ENCODE data around the gene PPFIA1. TPM values are rescaled to one million over a fixed set of nuclear protein-coding genes. Genes with fewer than 3 reads are reported as not detected.

The PPFIA1 gene
- total RNA-seq, 2 experiments from 2014 or later, result 34.3 to 42.0 TPM

DNA sequence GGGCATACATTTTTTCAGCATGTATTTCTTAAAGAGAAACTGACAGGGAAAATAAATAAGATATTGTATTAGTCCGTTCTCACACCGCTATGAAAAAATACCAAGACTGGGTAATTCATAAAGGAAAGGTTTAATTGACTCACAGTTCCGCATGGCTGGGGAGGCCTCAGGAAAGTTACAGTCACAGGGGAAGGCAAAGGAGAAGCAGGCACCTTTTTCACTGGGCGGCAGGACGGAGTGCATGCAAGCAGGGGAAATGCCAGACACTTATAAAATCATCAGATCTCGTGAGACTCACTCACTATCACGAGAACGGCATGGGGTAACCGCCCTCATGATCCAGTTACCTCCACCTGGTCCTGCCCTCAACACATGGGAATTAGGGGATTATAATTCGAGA, 44.2 kb downstream of the PPFIA1 start:
- no peak overlapping the region for H3K4me3 ChIP-seq (ENCODE audit: low read length)
- TF ChIP-seq, protein P1, sequence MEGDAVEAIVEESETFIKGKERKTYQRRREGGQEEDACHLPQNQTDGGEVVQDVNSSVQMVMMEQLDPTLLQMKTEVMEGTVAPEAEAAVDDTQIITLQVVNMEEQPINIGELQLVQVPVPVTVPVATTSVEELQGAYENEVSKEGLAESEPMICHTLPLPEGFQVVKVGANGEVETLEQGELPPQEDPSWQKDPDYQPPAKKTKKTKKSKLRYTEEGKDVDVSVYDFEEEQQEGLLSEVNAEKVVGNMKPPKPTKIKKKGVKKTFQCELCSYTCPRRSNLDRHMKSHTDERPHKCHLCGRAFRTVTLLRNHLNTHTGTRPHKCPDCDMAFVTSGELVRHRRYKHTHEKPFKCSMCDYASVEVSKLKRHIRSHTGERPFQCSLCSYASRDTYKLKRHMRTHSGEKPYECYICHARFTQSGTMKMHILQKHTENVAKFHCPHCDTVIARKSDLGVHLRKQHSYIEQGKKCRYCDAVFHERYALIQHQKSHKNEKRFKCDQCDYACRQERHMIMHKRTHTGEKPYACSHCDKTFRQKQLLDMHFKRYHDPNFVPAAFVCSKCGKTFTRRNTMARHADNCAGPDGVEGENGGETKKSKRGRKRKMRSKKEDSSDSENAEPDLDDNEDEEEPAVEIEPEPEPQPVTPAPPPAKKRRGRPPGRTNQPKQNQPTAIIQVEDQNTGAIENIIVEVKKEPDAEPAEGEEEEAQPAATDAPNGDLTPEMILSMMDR (IDR thresholded peaks at IDR 0.05), result no peak
- H3K9me3 ChIP-seq (ENCODE audit: control insufficient read depth in 1 of 2, insufficient read depth in 1 of 2, low read length in 2 of 2), result no peaks in the 10 kb centered on the region
- no peaks in the 10 kb centered on the region for H3K27me3 ChIP-seq (ENCODE audit: control insufficient read depth in 1 of 2, insufficient read depth in 2 of 2, low read length in 2 of 2)
- Mint-ChIP-seq H3K27me3 (no peaks in the 10 kb centered on the region), H3K27ac (no peak overlapping the region), H3K36me3 (ENCODE audit: low read depth) (peaks cover 46% of the 10 kb centered on the region), H3K4me3 (no peak overlapping the region), H3K4me1 (ENCODE audit: low read depth) (peaks cover 28% of the 10 kb centered on the region), H3K9me3 (no peaks in the 10 kb centered on the region)
- DNase-seq, result peak in 2 of 14 experiments; percentile 54 to 66
- CTCF ChIA-PET, result no interaction called here
- peaks cover 8% of the 10 kb centered on the region for H3K4me1 ChIP-seq (ENCODE audit: insufficient read depth, low read length)
- H3K36me3 ChIP-seq (ENCODE audit: insufficient read depth, low read length), result peaks cover 20% of the 10 kb centered on the region
- no peak for ATAC-seq (ENCODE audit: poor library complexity)
- intact Hi-C loops (cut with DNase I, micrococcal nuclease), result no loop called here
- H3K27ac ChIP-seq (ENCODE audit: low read depth in 1 of 2, low read length in 2 of 2), result no peak overlapping the region
- POLR2A ChIA-PET, result no interaction called here

DNA sequence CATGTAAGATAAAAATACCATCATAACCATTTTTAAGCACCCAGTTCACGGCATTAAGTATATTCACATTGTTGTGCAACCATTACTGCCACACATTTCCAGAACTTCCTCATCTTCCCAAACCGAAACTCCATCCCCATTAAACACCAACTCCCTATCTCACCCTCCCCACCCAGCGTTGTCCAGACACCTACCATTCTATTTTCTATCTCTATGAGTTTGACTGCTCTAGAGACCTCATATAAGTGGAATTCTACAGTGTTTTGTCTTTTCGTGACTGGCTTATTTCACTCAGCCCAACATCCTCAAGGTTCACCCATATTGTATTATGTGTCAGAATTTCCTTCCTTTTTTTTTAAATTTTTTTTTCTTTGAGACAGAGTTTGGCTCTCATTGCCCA, 45.2 kb downstream of the PPFIA1 start:
- Mint-ChIP-seq H3K4me1 (ENCODE audit: low read depth) (peaks cover 28% of the 10 kb centered on the region), H3K36me3 (ENCODE audit: low read depth) (peaks cover 40% of the 10 kb centered on the region), H3K9me3 (no peaks in the 10 kb centered on the region), H3K27ac (no peak overlapping the region), H3K4me3 (no peak overlapping the region), H3K27me3 (no peaks in the 10 kb centered on the region)
- TF ChIP-seq, protein P1 (IDR thresholded peaks at IDR 0.05), result no peak
- ATAC-seq (ENCODE audit: poor library complexity) (no peak), DNase-seq (peak in 2 of 14 experiments; percentile 23 to 31)
- intact Hi-C loops (cut with DNase I, micrococcal nuclease), result no loop called here
- peaks cover 8% of the 10 kb centered on the region for H3K4me1 ChIP-seq (ENCODE audit: insufficient read depth, low read length)
- no peak overlapping the region for H3K27ac ChIP-seq (ENCODE audit: low read depth in 1 of 2, low read length in 2 of 2)
- H3K9me3 ChIP-seq (ENCODE audit: control insufficient read depth in 1 of 2, insufficient read depth in 1 of 2, low read length in 2 of 2), result no peaks in the 10 kb centered on the region
- no peak overlapping the region for H3K4me3 ChIP-seq (ENCODE audit: low read length)
- POLR2A ChIA-PET, result no interaction called here
- CTCF ChIA-PET, result no interaction called here
- no peaks in the 10 kb centered on the region for H3K27me3 ChIP-seq (ENCODE audit: control insufficient read depth in 1 of 2, insufficient read depth in 2 of 2, low read length in 2 of 2)
- peaks cover 28% of the 10 kb centered on the region for H3K36me3 ChIP-seq (ENCODE audit: insufficient read depth, low read length)

DNA sequence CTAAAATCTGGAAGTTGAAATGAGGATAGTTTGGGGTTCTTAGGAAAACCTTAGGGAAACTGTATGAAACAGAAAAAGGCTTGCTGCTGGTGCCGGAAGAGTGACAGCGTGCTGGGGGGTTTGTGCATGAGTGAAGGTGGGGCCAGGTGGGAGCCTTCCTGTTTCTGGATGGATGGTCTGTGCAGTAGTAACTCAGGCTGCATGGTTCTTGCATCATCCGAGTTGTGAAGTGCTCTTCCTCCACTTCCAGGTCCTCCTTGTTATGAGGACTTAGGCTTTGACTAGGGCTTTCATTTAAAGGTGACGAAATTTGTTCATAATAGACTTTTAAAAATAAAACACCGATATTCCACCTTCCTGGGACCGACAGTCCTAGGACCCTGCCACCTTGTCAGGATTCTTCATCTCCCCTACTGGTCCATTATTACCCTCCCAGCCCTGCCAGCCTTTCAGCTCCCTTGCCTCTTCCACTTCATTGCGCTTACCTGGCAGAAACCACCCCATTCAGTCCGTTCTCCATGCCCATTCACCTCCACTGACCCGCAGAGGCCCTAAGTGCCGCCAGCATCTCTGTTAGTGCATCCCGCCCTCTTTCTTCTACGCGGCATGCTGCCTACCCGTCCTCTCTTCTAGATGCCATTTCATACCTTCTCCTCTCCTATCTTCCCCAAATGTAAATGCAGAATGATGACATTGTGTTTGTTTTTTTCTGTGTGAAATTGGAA, 47.3 kb downstream of the PPFIA1 start:
- intact Hi-C loops (cut with DNase I, micrococcal nuclease), result no loop called here
- TF ChIP-seq, protein P1 (IDR thresholded peaks at IDR 0.05), result no peak
- Histone ChIP-seq H3K27ac (ENCODE audit: low read depth in 1 of 2, low read length in 2 of 2) (no peak overlapping the region), H3K36me3 (ENCODE audit: insufficient read depth, low read length) (peaks cover 37% of the 10 kb centered on the region), H3K27me3 (ENCODE audit: control insufficient read depth in 1 of 2, insufficient read depth in 2 of 2, low read length in 2 of 2) (no peaks in the 10 kb centered on the region), H3K4me1 (ENCODE audit: insufficient read depth, low read length) (peaks cover 8% of the 10 kb centered on the region), H3K9me3 (ENCODE audit: control insufficient read depth in 1 of 2, insufficient read depth in 1 of 2, low read length in 2 of 2) (no peaks in the 10 kb centered on the region), H3K4me3 (ENCODE audit: low read length) (no peak overlapping the region)
- Mint-ChIP-seq H3K27me3 (no peaks in the 10 kb centered on the region), H3K4me1 (ENCODE audit: low read depth) (peaks cover 19% of the 10 kb centered on the region), H3K27ac (no peak overlapping the region), H3K4me3 (no peak overlapping the region), H3K36me3 (ENCODE audit: low read depth) (peaks cover 38% of the 10 kb centered on the region), H3K9me3 (no peaks in the 10 kb centered on the region)
- ChIA-PET CTCF (no interaction called here), POLR2A (no interaction called here)
- ATAC-seq (ENCODE audit: poor library complexity) (no peak), DNase-seq (no peak)
